HepG2 (cell line): ENCODE measurements around the gene DHH. TPM values are rescaled to one million over a fixed set of nuclear protein-coding genes. Genes with fewer than 3 reads are reported as not detected.

ENCODE experiments used
- ATM ChIP-seq: fragments of 450-650 bp; IDR thresholded peaks from 2 replicates; pipeline ENCODE4 v1.7.1; 2017; ENCODE audit warnings: mild to moderate bottlenecking, borderline replicate concordance
- ATRX ChIP-seq: sonication (generic); formaldehyde crosslinking; IDR thresholded peaks from 2 replicates; pipeline ENCODE4 v1.4.0; 2020; ENCODE audit warnings: missing genetic modification reagents, borderline replicate concordance
- CCDC6 ChIP-seq: sonication (generic); formaldehyde crosslinking; IDR thresholded peaks from 2 replicates; pipeline ENCODE4 v1.8.1; 2022; ENCODE audit warnings: mild to moderate bottlenecking, missing genetic modification reagents, moderate library complexity
- ELF1 ChIP-seq: sonication (generic); formaldehyde crosslinking; IDR thresholded peaks from 2 replicates; pipeline ENCODE4 v1.4.0; 2020; ENCODE audit warnings: missing genetic modification reagents
- GATAD1 ChIP-seq: IDR thresholded peaks from 2 replicates; pipeline ENCODE4 v1.6.1; 2016; ENCODE audit warnings: missing genetic modification reagents, missing compliant biosample characterization
- GLMP ChIP-seq: sonication (generic); formaldehyde crosslinking; IDR thresholded peaks from 2 replicates; pipeline ENCODE4 v1.9.0; 2021; ENCODE audit warnings: missing genetic modification reagents, mild to moderate bottlenecking, borderline replicate concordance
- KLF11 ChIP-seq: IDR thresholded peaks from 2 replicates; pipeline ENCODE4 v1.6.1; 2016; ENCODE audit warnings: missing compliant biosample characterization
- PHF21A ChIP-seq: sonication (generic); formaldehyde crosslinking; IDR thresholded peaks from 2 replicates; pipeline ENCODE4 v1.5.0; 2020; ENCODE audit warnings: mild to moderate bottlenecking, missing genetic modification reagents
- RBM22 ChIP-seq: fragments of 200-400 bp; formaldehyde crosslinking; optimal IDR thresholded peaks from 2 replicates; pipeline ENCODE3; 2017; ENCODE audit warnings: mild to moderate bottlenecking, low read length, moderate library complexity
- RBM39 ChIP-seq: fragments of 200-400 bp; formaldehyde crosslinking; IDR thresholded peaks from one replicate; pipeline ENCODE4 v1.6.1; 2018; ENCODE audit warnings: antibody characterized with exemption, mild to moderate bottlenecking, low read depth, low read length; ENCODE audit not compliant: poor library complexity, severe bottlenecking
- RXRA ChIP-seq: sonication (generic); formaldehyde crosslinking; IDR thresholded peaks from 2 replicates; pipeline ENCODE4 v1.5.1; 2020; ENCODE audit warnings: missing genetic modification reagents
- SMAD1 ChIP-seq: sonication (generic); formaldehyde crosslinking; IDR thresholded peaks from 2 replicates; pipeline ENCODE4 v1.4.0; 2020; ENCODE audit warnings: missing genetic modification reagents, low read depth, mild to moderate bottlenecking, borderline replicate concordance
- TMF1 ChIP-seq: sonication (generic); formaldehyde crosslinking; IDR thresholded peaks from 2 replicates; pipeline ENCODE4 v1.8.1; 2022; ENCODE audit warnings: low read depth, missing genetic modification reagents
- ZFX ChIP-seq: sonication (generic); formaldehyde crosslinking; IDR thresholded peaks from 2 replicates; pipeline ENCODE4 v1.4.0; 2020; ENCODE audit warnings: mild to moderate bottlenecking, low read depth, missing genetic modification reagents, moderate library complexity
- ZNF17 ChIP-seq: sonication (generic); formaldehyde crosslinking; IDR thresholded peaks from 2 replicates; pipeline ENCODE4 v1.5.0; 2020; ENCODE audit warnings: mild to moderate bottlenecking, missing genetic modification reagents
- ZNF180 ChIP-seq: sonication (generic); formaldehyde crosslinking; IDR thresholded peaks from 2 replicates; pipeline ENCODE4 v1.4.0; 2020; ENCODE audit warnings: low read depth, missing genetic modification reagents, borderline replicate concordance
- ZNF207 ChIP-seq: fragments of 450-650 bp; IDR thresholded peaks from 2 replicates; pipeline ENCODE4 v1.6.1; 2016; ENCODE audit warnings: antibody characterized with exemption, borderline replicate concordance
- ZNF513 ChIP-seq: sonication (generic); formaldehyde crosslinking; conservative IDR thresholded peaks from 2 replicates; pipeline ENCODE4 v1.5.0; 2020; ENCODE audit warnings: missing genetic modification reagents
- ZNF790 ChIP-seq: sonication (generic); formaldehyde crosslinking; IDR thresholded peaks from 2 replicates; pipeline ENCODE4 v1.8.0; 2022; ENCODE audit warnings: missing genetic modification reagents, mild to moderate bottlenecking, borderline replicate concordance
- ZNF839 ChIP-seq: sonication (generic); formaldehyde crosslinking; IDR thresholded peaks from 2 replicates; pipeline ENCODE4 v1.4.0; 2020; ENCODE audit warnings: missing genetic modification reagents, mild to moderate bottlenecking, borderline replicate concordance
- ZSCAN31 ChIP-seq: sonication (generic); formaldehyde crosslinking; IDR thresholded peaks from 2 replicates; pipeline ENCODE4 v1.5.0; 2020; ENCODE audit warnings: low read depth, mild to moderate bottlenecking, missing genetic modification reagents
- polyA plus RNA-seq, 8 experiments: library from polyadenylated mRNA; depleted of rRNA in 3 of 8; stranded (reverse) in 7 of 8; unstranded in 1 of 8; fragments of >200 nt; fragmentation: Illumina TruSeq in 4 of 8; extraction: Trizol in 4 of 8; gene quantifications; 2 replicates each; pipeline versions ENCODE4 v1.2.1 to v1.2.3, GENCODE V29; 2011 to 2016; ENCODE audit warnings: low read depth in 4 of 8, missing spikeins in 1 of 8, mixed read lengths in 1 of 8; ENCODE audit not compliant: insufficient read depth in 1 of 8
- total RNA-seq, 5 experiments: library from RNA; depleted of rRNA; stranded (reverse); fragments of >200 nt; fragmentation: Illumina TruSeq; extraction: Trizol; gene quantifications; 2 replicates each; pipeline ENCODE4 v1.2.3, GENCODE V29; 2016; ENCODE audit warnings: low read depth in 1 of 5
- TF ChIP-seq, protein P1 (sequence below): sonication (generic); formaldehyde crosslinking; IDR thresholded peaks from 2 replicates; pipeline ENCODE4 v1.5.0; 2020; ENCODE audit warnings: mild to moderate bottlenecking, missing genetic modification reagents, moderate library complexity
- TF ChIP-seq, protein P2 (sequence below), 2 experiments: sonication (generic) in 1 of 2; formaldehyde crosslinking in 1 of 2; IDR thresholded peaks; 2 replicates each; pipeline versions ENCODE4 v1.4.0 to v1.6.1; 2018 to 2020; ENCODE audit warnings: missing genetic modification reagents in 2 of 2, borderline replicate concordance in 1 of 2, low read depth in 1 of 2, mild to moderate bottlenecking in 1 of 2, missing biosample characterization in 1 of 2

DHH gene
- total and polyA plus RNA-seq, 2 of the 13 experiments (the other 11 are each of a cell fraction or from before 2014, with no cell fraction given): not detected

GRCh38 chr12:49060237-49061156 is 34.1 kb downstream of the DHH start, which contains the start of gene KMT2D (continued):
- TF ChIP-seq, protein P1, sequence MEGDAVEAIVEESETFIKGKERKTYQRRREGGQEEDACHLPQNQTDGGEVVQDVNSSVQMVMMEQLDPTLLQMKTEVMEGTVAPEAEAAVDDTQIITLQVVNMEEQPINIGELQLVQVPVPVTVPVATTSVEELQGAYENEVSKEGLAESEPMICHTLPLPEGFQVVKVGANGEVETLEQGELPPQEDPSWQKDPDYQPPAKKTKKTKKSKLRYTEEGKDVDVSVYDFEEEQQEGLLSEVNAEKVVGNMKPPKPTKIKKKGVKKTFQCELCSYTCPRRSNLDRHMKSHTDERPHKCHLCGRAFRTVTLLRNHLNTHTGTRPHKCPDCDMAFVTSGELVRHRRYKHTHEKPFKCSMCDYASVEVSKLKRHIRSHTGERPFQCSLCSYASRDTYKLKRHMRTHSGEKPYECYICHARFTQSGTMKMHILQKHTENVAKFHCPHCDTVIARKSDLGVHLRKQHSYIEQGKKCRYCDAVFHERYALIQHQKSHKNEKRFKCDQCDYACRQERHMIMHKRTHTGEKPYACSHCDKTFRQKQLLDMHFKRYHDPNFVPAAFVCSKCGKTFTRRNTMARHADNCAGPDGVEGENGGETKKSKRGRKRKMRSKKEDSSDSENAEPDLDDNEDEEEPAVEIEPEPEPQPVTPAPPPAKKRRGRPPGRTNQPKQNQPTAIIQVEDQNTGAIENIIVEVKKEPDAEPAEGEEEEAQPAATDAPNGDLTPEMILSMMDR (CRISPR knock-in tag): peak; percentile 45
- TF ChIP-seq RBM39 (peak; percentile 98), ATRX (CRISPR knock-in tag) (no peak), ZNF513 (CRISPR knock-in tag) (no peak), ZSCAN31 (peak; percentile 92), PHF21A (CRISPR knock-in tag) (peak; percentile 86), GATAD1 (CRISPR knock-in tag) (peak; percentile 89), ZNF180 (CRISPR knock-in tag) (no peak), ZNF790 (CRISPR knock-in tag) (no peak), ATM (no peak), ZNF839 (CRISPR knock-in tag) (peak; percentile 75; the same call in 1 of the 2 replicates), GLMP (CRISPR knock-in tag) (no peak), RXRA (CRISPR knock-in tag) (peak; percentile 64), ZNF17 (0 out of 2 replicates have a peak, but pooled peaks have one; percentile 79), KLF11 (CRISPR knock-in tag) (peak; percentile 57; the same call in 1 of the 2 replicates), ZFX (peak; percentile 90), ELF1 (CRISPR knock-in tag) (peak; percentile 74), SMAD1 (CRISPR knock-in tag) (no peak; the same call in 1 of the 2 replicates), TMF1 (CRISPR knock-in tag) (0 out of 2 replicates have a peak, but pooled peaks have one; percentile 41), ZNF207 (no peak), RBM22 (no peak), CCDC6 (CRISPR knock-in tag) (peak; percentile 96)
- TF ChIP-seq, protein P2, sequence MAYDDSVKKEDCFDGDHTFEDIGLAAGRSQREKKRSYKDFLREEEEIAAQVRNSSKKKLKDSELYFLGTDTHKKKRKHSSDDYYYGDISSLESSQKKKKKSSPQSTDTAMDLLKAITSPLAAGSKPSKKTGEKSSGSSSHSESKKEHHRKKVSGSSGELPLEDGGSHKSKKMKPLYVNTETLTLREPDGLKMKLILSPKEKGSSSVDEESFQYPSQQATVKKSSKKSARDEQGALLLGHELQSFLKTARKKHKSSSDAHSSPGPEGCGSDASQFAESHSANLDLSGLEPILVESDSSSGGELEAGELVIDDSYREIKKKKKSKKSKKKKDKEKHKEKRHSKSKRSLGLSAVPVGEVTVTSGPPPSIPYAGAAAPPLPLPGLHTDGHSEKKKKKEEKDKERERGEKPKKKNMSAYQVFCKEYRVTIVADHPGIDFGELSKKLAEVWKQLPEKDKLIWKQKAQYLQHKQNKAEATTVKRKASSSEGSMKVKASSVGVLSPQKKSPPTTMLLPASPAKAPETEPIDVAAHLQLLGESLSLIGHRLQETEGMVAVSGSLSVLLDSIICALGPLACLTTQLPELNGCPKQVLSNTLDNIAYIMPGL (CRISPR knock-in tag; IDR thresholded peaks at IDR 0.05; ENCODE audit: borderline replicate concordance in 1 of 2, low read depth in 1 of 2): peak; percentile 98 to 99
